PC-9 (cell line): Measurements from ENCODE around the gene ZNF780B.

Experiments used
- CTCF ChIP-seq: fragments of 200-600 bp; sonication (generic); conservative IDR thresholded peaks from 2 replicates; pipeline ENCODE4 v1.6.1; 2017; ENCODE audit warnings: mixed run types, antibody characterized with exemption, mild to moderate bottlenecking, moderate library complexity
- EZH2 ChIP-seq: fragments of 200-600 bp; sonication (generic); IDR thresholded peaks from 2 replicates; pipeline ENCODE4 v1.8.0; 2017; ENCODE audit warnings: antibody characterized with exemption, low read depth

GRCh38 chr19:40053491-40053890 lies 2.5 kb downstream of the ZNF780B start:
- TF ChIP-seq CTCF (no peak), EZH2 (no peak)
